ENCODE data around the gene ATL3. TPM values are rescaled to one million over a fixed set of nuclear protein-coding genes. Genes with fewer than 3 reads are reported as not detected.

ATL3 gene
- total RNA-seq, 1 donor from 2014 or later, result 72.2 TPM

- Histone ChIP-seq H3K4me1 (peaks cover 85% of the 10 kb centered on the region), H3K9me3 (no peaks in the 10 kb centered on the region), H3K36me3 (no peaks in the 10 kb centered on the region), H3K27me3 (no peaks in the 10 kb centered on the region), H3K4me3 (no peak overlapping the region), H3K27ac (no peak overlapping the region)
- no peak for TF ChIP-seq POLR2AphosphoS5 (IDR thresholded peaks at IDR 0.05; ENCODE audit: insufficient read depth in 1 of 2, low read depth in 1 of 2)
- TF ChIP-seq POLR2A (IDR thresholded peaks at IDR 0.05), result no peak
- no peak for TF ChIP-seq CTCF (IDR thresholded peaks at IDR 0.05)
- no peak for DNase-seq (ENCODE audit: extremely low spot score in 2 of 2)
- intact Hi-C loops (cut with DNase I), result no loop called here
Measured at GRCh38 chr11:63663809-63664208, 7.4 kb downstream of the ATL3 start.

DNA sequence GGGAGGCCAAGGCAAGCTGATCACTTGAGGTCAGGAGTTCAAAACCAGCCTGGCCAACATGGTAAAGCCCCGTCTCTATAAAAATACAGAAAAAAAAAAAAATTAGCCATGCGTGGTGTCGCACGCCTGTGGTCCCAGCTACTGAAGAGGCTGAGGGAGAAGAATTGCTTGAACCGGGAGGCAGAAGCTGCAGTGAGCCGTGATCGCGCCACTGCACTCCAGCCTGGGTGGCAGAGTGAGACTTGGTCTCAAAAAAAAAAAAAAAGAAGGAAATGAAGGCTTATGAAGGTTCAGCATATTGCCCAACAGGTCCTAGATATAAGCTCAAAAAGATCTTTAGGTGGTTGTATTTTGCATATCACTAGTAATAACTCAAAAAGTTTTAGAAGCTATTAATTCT is 10.2 kb downstream of the ATL3 start:
- DNase-seq (ENCODE audit: extremely low spot score in 2 of 2), result no peak
- no peaks in the 10 kb centered on the region for H3K27me3 ChIP-seq
- intact Hi-C loops (cut with DNase I), result no loop called here
- H3K36me3 ChIP-seq, result peaks cover 0 to 13% of the 10 kb centered on the region in 2 donors
- peaks cover 62% of the 10 kb centered on the region for H3K4me1 ChIP-seq
- no peaks in the 10 kb centered on the region for H3K9me3 ChIP-seq
- TF ChIP-seq CTCF (IDR thresholded peaks at IDR 0.05) (no peak), POLR2A (IDR thresholded peaks at IDR 0.05) (no peak), POLR2AphosphoS5 (IDR thresholded peaks at IDR 0.05; ENCODE audit: insufficient read depth in 1 of 2, low read depth in 1 of 2) (no peak)
- H3K4me3 ChIP-seq, result no peak overlapping the region
- no peak overlapping the region for H3K27ac ChIP-seq

GRCh38 chr11:63652671-63653070 is 18.5 kb downstream of the ATL3 start:
- intact Hi-C loops (cut with DNase I), result no loop called here
- DNase-seq (ENCODE audit: extremely low spot score in 2 of 2), result no peak
- H3K27me3 ChIP-seq, result no peaks in the 10 kb centered on the region
- H3K36me3 ChIP-seq, result peaks cover 0 to 63% of the 10 kb centered on the region in 2 donors
- no peak overlapping the region for H3K27ac ChIP-seq
- no peak for TF ChIP-seq CTCF (IDR thresholded peaks at IDR 0.05)
- no peak for TF ChIP-seq POLR2A (IDR thresholded peaks at IDR 0.05)
- TF ChIP-seq POLR2AphosphoS5 (IDR thresholded peaks at IDR 0.05; ENCODE audit: insufficient read depth in 1 of 2, low read depth in 1 of 2), result no peak
- H3K4me1 ChIP-seq, result no peaks in the 10 kb centered on the region
- H3K4me3 ChIP-seq, result no peak overlapping the region
- H3K9me3 ChIP-seq, result no peaks in the 10 kb centered on the region

GRCh38 chr11:63643205-63643604 is 28.0 kb downstream of the ATL3 start:
- no peaks in the 10 kb centered on the region for H3K4me1 ChIP-seq
- H3K4me3 ChIP-seq, result no peak overlapping the region
- H3K9me3 ChIP-seq, result no peaks in the 10 kb centered on the region
- peaks cover 0 to 69% of the 10 kb centered on the region in 2 donors for H3K36me3 ChIP-seq
- TF ChIP-seq POLR2AphosphoS5 (IDR thresholded peaks at IDR 0.05; ENCODE audit: insufficient read depth in 1 of 2, low read depth in 1 of 2) (no peak), CTCF (IDR thresholded peaks at IDR 0.05) (no peak), POLR2A (IDR thresholded peaks at IDR 0.05) (no peak)
- H3K27me3 ChIP-seq, result no peaks in the 10 kb centered on the region
- H3K27ac ChIP-seq, result no peak overlapping the region
- no peak for DNase-seq (ENCODE audit: extremely low spot score in 2 of 2)
- intact Hi-C loops (cut with DNase I), result no loop called here

DNA sequence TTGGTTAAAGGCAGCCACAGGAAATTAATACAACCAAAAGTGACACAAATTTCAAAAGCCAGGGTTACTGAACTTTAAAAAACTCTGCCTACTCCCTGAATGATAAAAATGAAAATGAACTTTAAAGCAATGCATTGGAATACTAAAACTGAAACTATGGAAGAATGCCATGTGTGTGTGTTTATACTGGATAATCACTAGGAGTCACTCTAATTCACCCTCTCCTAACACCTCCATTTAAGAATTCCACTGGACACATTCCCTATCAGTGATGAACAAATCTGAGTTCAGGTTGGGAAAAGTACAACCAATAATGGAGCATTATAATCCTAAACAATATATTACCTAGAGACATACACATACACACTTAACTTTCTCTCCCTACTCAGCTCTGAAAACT is 29.4 kb downstream of the ATL3 start:
- intact Hi-C loops (cut with DNase I), result no loop called here
- Histone ChIP-seq H3K9me3 (no peaks in the 10 kb centered on the region), H3K27me3 (no peaks in the 10 kb centered on the region), H3K36me3 (peaks cover 0 to 59% of the 10 kb centered on the region in 2 donors), H3K4me3 (no peak overlapping the region), H3K4me1 (no peaks in the 10 kb centered on the region), H3K27ac (no peak overlapping the region)
- TF ChIP-seq POLR2A (IDR thresholded peaks at IDR 0.05) (no peak), POLR2AphosphoS5 (IDR thresholded peaks at IDR 0.05; ENCODE audit: insufficient read depth in 1 of 2, low read depth in 1 of 2) (no peak)
- no peak for DNase-seq (ENCODE audit: extremely low spot score in 2 of 2)
